KBM-7 (cell line): Measurements from ENCODE around the gene NCOA6.
"Not testable (repeated sequence)": the region's sequence is repeated elsewhere in the genome, so short reads cannot be mapped to it uniquely, and the experiment has no call there.

Source experiments
- DNase-seq: peaks from one replicate; pipeline ENCODE4 v3.0.0-alpha.2; 2015
- in situ Hi-C: fragments of 300-500 bp; cut with MboI; formaldehyde crosslinking; loops from 2 replicates; pipeline ENCODE4 v1.14.3; 2020; ENCODE audit warnings: low sequenced_read_pairs, low pct_unique_long_range_greater_than_20kb, mixed read lengths

The NCOA6 gene

DNA sequence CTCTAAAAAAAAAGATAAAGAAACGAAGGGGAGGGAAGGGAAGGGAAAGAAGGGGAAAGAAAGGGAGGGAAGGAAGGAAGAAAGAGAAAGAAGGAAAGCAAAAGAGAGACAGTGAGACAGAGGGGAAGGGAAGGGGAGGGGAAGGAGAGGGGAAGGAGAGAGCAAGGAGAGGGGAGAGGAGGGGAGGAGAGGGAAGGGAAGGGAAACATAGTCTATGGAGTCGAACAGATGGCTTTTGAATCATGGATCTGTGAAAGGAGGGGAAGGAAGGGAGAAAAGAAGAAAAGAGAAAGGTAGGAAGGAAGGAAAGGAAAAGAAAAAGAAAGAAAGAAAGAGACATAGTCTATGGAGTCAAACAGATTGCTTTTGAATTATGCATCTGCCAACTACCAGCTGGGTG is 16.7 kb upstream of the NCOA6 start:
- in situ Hi-C loops, result loop anchor here (25.0 kb wide), 1 partner anchor 420 kb away; no protein-coding TSS in a partner anchor
- DNase-seq, result no peak

DNA sequence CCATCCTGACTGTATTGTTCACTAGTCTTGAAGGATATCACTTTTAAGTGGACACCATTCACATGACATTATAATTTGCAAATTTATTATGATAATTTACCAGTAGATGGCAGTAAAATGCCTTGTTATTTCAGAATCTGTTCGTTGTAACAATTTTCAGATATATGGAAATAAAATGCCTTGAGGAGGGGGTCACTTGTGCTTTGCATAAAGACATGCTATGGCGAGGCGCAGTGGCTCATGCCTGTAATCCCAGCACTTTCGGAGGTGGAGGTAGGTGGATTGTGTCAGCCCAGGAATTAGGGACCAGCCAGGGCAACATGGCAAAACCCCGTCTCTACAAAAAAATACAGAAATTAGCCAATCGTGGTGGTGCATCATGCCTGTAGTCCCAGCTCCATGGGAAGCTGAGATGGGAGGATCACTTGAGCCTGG is 9.0 kb upstream of the NCOA6 start:
- in situ Hi-C loops, result loop anchor here (25.0 kb wide), 1 partner anchor 428 kb away; no protein-coding TSS in a partner anchor
- peak; percentile 73 for DNase-seq

DNA sequence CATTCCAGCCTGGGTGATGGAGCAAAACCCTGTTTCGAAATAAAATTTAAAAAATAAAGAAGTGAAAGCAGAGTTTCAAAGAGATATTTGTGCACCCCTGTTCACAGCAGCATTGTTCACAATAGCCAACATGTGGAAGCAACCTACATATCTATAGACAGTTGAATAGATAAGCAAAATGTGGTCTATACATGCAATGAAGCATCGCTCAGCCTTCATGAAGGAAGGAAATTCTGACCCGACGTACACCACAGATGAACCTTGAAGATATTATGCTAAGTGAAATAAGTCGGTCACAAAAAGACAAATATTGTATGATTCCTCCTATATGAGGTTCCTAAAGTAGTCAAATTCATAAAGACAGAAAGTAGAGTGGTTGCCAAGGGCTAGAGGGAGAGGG is 6.5 kb upstream of the NCOA6 start:
- DNase-seq, result no peak
- in situ Hi-C loops, result loop anchor here (25.0 kb wide), 1 partner anchor 430 kb away; no protein-coding TSS in a partner anchor

DNA sequence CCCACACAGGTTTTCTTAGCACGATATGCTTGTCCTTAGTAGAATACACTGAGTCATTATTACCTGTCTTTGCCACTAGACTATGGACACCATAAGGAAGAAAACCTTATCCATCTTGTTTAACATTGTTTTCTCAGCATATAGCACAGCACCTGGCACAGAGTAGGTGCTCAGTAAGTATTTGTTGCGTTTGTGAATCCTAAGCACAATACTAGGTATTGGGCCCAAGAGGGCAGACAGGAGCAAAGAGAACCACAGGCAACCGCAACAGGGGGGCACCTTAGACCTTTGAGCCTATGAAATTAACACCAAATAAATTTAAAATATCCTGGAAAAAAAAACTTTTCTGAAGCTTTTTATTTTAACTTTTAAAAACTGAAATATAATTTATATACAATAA is 3.7 kb upstream of the NCOA6 start:
- in situ Hi-C loops, result loop anchor here (25.0 kb wide), 1 partner anchor 433 kb away; no protein-coding TSS in a partner anchor
- DNase-seq, result no peak

GRCh38 chr20:34824806-34825529 is 483 bp downstream of the NCOA6 start:
- no peak for DNase-seq
- in situ Hi-C loops, result loop anchor here (25.0 kb wide), 1 partner anchor 437 kb away; no protein-coding TSS in a partner anchor

DNA sequence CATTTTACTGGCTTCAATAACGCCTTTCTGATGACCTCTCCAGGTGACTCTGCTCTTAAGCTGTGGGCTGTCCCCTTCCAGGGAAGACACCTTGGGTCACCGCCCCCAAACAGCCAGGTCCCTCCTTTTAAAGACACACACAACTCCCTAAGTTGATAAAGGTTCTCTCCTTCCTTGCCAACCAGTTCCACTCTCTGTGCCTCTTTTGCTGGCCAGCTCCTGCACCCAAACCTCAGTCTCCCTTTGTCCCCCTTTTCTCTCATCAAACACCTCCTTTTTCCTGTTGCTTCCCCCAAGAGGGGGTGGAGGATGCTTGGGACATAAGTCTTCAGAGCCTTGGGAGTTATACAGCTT is 1.0 kb downstream of the NCOA6 start:
- in situ Hi-C loops, result no loop called here
- peak; percentile 83 for DNase-seq

DNA sequence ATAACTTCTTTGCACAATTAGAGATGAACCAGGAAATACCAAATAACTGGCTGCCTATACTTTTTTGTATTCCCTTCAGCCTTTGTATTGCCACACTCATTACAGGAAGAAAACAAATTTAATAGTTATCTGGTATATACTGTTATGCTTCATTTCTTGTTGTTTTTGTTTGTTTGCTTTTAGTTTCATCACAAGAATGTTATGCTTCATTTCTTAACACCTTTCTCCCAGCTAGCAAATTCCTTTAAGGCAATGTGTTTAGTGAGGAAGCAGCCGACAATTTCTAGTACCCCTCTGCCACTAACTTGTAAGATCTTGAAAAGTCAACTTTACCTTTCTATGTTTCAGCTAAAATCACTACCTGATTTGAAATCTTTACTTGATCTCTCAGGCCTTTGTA is 1.4 kb downstream of the NCOA6 start:
- in situ Hi-C loops, result no loop called here
- no peak for DNase-seq

DNA sequence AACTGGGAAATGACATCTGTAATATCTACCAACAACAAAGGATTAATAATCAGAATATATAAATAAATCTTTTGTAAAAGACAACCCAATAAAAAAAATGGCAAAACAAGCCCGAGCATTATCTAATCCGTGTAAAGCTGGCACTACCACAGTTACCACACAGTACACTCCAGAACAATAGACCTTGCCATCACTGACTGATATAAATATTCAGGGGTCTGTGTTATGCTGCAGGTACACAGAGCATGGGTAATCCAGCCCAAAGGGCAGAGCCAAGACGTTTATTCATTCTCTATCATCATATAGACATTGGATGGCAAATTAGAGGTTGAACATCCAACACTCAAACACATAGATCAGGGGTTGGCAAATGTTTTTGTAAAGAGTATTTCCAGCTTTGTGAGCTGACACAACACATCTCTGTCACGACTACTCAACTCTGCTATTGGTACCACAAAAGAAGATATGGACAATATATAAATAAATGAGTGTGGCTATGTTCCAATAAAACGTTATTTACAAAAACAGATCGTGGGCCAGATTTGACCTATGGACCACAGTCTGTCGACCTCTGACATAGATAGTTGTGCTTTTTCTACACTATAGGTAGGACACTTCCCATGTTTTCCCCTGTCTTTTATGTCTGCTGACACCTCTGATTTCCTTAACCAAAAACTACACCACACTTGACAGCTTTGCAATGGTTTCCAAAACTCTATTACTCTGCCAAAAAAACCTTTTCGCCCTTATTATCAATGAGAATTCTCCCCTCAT is 4.5 kb downstream of the NCOA6 start:
- DNase-seq, result no peak
- in situ Hi-C loops, result no loop called here

- in situ Hi-C loops, result no loop called here
- no peak for DNase-seq
Measured at GRCh38 chr20:34817801-34818200, 7.7 kb downstream of the NCOA6 start.

- no peak for DNase-seq
Measured at GRCh38 chr20:34817072-34817471, 8.4 kb downstream of the NCOA6 start.

GRCh38 chr20:34815636-34816035 is 9.8 kb downstream of the NCOA6 start:
- in situ Hi-C loops, result no loop called here
- no peak for DNase-seq

More at GRCh38 chr20:34817072-34817471, 8.4 kb downstream of the NCOA6 start:
- in situ Hi-C loops, result no loop called here

- in situ Hi-C loops, result no loop called here
- DNase-seq, result no peak
Measured at GRCh38 chr20:34808583-34808982, 16.9 kb downstream of the NCOA6 start.

GRCh38 chr20:34807944-34808465 is 17.4 kb downstream of the NCOA6 start:
- DNase-seq, in situ Hi-C loops: not testable (repeated sequence)

- DNase-seq, result no peak
- in situ Hi-C loops, result no loop called here
Measured at GRCh38 chr20:34806255-34806654, 19.2 kb downstream of the NCOA6 start.

GRCh38 chr20:34798871-34799270 is 26.6 kb downstream of the NCOA6 start:
- in situ Hi-C loops, result no loop called here
- no peak for DNase-seq

- no peak for DNase-seq
Measured at GRCh38 chr20:34798328-34798727, 27.1 kb downstream of the NCOA6 start.

DNA sequence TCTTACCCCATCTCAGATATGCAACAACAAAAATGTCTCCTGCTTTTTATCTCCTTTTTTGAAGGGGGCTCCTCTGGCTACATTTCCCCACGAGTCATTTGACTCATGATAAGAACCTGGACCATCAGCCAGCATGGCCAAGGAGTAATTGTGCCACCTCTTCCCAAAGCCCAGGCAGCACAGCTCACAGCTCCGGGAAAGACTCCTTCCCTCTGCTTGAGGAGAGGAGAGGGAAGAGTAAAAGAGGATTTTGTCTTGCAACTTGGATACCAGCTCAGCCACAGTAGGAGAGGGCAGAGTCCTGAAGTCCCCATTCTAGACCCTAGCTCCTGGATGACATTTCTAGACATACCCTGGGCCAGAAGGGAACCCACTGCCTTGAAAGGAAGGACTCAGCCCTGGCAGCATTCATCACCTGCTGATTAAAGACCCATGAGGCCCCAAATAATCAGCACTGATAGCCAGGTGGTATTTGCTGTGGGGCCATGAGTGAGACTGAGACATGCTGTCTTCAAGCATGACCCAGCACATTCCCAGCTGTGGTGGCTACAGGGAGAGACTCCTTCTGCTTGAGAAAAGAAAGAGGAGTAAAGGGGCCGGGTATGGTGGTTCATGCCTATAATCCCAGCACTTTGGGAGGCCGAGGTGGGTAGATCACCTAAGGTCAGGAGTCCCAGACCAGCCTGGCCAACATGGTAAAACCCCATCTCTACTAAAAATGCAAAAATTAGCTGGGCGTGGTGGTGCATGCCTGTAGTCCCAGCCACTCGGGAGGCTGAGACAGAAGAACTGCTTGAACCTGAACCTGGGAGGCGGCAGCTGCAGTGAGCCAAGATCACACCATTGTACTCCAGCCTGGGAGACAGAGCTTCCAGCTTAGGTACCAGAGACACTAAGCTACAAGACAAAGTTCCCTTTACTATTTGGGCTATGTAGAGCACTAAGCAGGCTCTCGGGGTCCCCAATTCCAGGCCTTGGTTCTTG is 28.1 kb downstream of the NCOA6 start:
- no peak for DNase-seq
- in situ Hi-C loops, result no loop called here

More at GRCh38 chr20:34798328-34798727, 27.1 kb downstream of the NCOA6 start:
- in situ Hi-C loops, result no loop called here

GRCh38 chr20:34794006-34794585 is 31.4 kb downstream of the NCOA6 start:
- in situ Hi-C loops, result no loop called here
- no peak for DNase-seq
